Effector memory CD8-positive, alpha-beta T cell (primary cell): ENCODE data around the gene FLNB.

Experiments used
- ATAC-seq: fragments of 150-1000 bp; cut with Tn5 transposase; replicated peaks from 2 replicates; pipeline ENCODE4 v1.10.0; 2021; ENCODE audit warnings: mild to moderate bottlenecking, moderate library complexity
- DNase-seq, 3 experiments: peaks; one replicate each; pipeline ENCODE4 v3.0.0; 2021
- H3K27ac Mint-ChIP-seq, 2 donors: one replicate each; pipeline ENCODE4 v1.8.0; 2022; ENCODE audit warnings: mild to moderate bottlenecking in 2 of 2, mixed read lengths in 2 of 2, moderate library complexity in 2 of 2
- H3K27me3 Mint-ChIP-seq, 2 donors: one replicate each; pipeline ENCODE4 v1.8.0; 2022; ENCODE audit warnings: mixed read lengths in 2 of 2
- H3K36me3 Mint-ChIP-seq: one replicate; pipeline ENCODE4 v1.8.0; 2022; ENCODE audit warnings: mild to moderate bottlenecking, moderate library complexity, mixed read lengths; ENCODE audit not compliant: insufficient read depth
- H3K4me1 Mint-ChIP-seq, 2 donors: one replicate each; pipeline ENCODE4 v1.8.0; 2022; ENCODE audit warnings: low read depth in 2 of 2, mixed read lengths in 2 of 2
- H3K4me3 Mint-ChIP-seq, 2 donors: one replicate each; pipeline ENCODE4 v1.8.0; 2022; ENCODE audit warnings: mild to moderate bottlenecking in 2 of 2, mixed read lengths in 2 of 2, moderate library complexity in 2 of 2
- H3K9me3 Mint-ChIP-seq, 2 donors: one replicate each; pipeline ENCODE4 v1.8.0; 2022; ENCODE audit warnings: mixed read lengths in 2 of 2

The FLNB gene

DNA sequence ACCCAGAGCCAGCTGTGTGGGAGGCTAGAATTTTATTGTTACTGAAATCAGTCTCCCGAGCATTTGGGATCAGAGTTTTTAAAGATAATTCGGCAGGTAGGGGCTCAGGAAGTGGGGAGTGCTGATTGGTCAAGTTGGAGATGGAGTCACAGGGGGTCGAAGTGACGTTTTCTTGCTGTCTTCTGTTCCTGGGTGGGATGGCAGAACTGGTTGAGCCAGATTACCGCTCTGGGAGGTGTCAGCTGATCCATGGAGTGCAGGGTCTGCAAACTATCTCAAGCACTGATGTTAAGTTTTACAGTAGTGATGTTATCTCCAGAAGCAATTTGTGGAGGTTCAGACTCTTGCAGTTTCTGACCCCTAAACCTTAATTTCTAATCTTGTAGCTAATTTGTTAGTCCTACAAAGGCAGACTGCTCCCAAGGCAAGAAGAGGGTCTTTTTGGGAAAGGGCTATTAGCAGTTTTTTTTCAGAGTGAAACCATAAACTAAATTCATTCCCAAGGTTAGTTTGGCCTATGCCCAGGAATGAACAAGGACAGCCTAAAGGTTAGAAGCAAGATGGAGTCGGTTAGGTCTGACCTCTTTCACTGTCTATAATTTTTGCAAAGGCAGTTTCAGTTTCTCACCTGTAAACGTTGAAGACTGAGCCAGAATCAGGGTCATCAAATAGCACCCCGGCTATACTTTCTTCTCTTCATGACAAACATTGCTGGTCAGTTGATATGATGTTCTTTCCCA is 28.2 kb downstream of the FLNB start:
- Mint-ChIP-seq H3K4me1 (peaks cover 21 to 31% of the 10 kb centered on the region in 2 donors), H3K27me3 (no peaks in the 10 kb centered on the region), H3K27ac (peak overlapping the region; percentile 93 to 95), H3K36me3 (no peaks in the 10 kb centered on the region), H3K9me3 (no peaks in the 10 kb centered on the region), H3K4me3 (no peak overlapping the region)
- ATAC-seq (no peak), DNase-seq (no peak)

DNA sequence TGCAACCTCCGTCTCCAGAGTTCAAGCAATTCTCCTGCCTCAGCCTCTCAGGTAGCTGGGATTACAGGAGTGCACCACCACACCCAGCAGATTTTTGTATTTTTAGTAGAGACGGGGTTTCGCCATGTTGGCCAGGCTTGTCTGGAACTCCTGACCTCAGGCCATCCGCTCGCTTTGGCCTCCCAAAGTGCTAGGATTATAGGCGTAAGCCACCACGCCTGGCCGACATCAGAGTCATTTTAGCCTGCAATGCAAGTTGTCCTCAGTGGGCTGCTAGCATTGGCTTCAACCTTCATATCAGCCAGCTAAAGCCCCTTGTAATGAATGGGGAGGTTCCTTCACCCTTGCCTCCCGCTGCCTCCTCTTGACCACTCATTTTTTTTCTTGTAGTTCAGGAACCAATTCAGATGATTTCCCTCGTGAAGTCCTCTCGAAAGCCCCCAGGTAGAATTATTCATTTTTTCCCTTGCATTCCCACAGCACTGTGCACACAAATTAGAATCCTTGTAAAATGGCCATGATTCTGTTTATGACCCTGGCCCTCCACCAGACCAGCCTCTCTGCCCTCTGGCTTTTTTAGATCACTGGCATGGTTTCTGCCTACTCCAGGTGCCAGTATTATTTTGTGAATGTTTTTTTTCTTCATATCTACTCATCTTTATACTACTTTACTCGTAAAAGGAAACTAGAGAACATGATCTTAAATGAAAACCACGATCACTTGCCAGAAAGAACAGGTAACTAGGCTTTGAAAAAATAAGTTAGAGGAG is 29.1 kb downstream of the FLNB start:
- ATAC-seq (no peak), DNase-seq (no peak)
- Mint-ChIP-seq H3K27ac (peak overlapping the region; percentile 92 to 93), H3K4me1 (peaks cover 21 to 34% of the 10 kb centered on the region in 2 donors), H3K4me3 (peak overlapping the region in 1 of 2 donors; percentile 42), H3K9me3 (no peaks in the 10 kb centered on the region), H3K36me3 (no peaks in the 10 kb centered on the region), H3K27me3 (no peaks in the 10 kb centered on the region)

DNA sequence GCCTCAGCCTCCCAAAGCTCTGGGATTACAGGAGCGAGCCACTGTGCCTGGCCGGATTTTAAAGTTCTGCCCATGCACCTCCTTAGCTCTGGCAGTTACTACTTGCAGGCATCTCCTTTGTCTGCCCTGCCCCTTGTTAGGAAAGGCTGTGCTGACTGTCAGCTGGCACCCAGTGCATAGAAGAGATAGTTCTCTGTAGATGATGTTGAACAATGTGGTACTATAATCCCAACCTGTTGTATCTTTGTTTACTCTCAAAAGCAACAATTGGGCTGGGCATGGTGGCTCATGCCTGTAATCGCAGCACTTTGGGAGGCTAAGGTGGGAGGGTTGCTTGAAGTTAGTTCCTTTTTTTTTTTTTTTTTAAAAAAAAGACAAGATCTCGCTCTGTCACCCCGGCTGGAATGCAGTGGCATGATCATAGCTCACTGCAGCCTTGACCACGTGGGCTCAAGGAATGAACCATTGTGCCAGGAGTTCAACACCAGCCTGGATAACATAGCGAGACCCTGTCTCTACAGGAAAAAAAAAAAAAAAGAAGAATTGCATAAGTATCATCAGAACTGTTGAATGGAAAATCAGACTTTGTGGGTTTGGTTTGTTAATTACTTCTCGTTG is 30.6 kb downstream of the FLNB start:
- no peaks in the 10 kb centered on the region for H3K9me3 Mint-ChIP-seq
- H3K36me3 Mint-ChIP-seq: no peaks in the 10 kb centered on the region
- peaks cover 21 to 38% of the 10 kb centered on the region in 2 donors for H3K4me1 Mint-ChIP-seq
- H3K4me3 Mint-ChIP-seq: no peak overlapping the region
- H3K27me3 Mint-ChIP-seq: no peaks in the 10 kb centered on the region
- no peak overlapping the region for H3K27ac Mint-ChIP-seq
- DNase-seq: no peak
- no peak for ATAC-seq

DNA sequence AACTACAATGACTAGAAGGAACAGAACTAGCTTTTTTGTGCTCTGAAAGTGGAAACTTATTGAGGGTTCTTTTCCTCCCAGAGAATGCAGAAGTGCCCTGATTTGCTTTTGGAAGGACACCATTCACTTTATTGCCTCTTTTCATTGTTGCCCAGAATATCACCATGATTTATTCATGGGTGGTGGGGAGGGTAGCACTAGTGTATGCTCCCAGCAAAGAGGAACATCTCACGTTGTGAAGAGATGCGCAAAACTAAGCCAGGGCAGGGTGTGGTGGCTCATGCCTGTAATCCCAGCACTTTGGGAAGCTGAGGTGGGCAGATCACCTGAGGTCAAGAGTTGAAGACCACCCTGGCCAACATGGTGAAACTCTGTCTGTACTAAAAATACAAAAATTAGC is 31.4 kb downstream of the FLNB start:
- H3K4me3 Mint-ChIP-seq: no peak overlapping the region
- H3K4me1 Mint-ChIP-seq: peaks cover 21 to 35% of the 10 kb centered on the region in 2 donors
- no peak overlapping the region for H3K27ac Mint-ChIP-seq

DNA sequence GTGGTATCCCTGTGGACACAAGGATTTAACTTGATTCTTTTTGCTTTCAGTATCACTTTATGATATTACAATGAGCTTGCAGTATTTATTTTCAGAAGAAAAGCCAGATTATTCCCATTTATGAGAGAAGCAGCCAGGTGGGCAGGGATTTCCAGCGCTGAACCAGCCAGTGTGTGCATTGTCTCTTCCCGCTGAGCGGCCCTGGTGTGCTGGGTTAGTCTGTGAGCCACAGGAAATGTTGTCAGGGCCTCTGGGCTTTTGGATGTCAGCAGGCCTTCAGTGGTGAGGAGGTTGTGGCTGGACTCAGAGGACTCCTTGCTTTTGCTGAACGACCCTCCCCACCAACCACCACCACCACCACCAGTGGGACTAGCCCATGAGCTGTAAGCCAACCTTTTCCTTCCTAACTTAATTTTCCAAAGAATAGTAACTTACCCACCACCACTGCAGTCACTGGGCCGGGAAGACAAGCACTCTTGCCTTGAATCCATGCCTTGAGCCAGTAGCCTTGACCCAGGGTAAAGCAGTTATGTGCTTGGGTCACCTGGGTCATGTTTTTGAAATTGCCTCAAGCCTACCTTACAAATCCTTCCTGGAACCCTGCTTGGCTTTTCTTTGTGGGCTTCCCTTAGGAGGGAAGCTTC is 33.1 kb downstream of the FLNB start:
- Mint-ChIP-seq H3K9me3 (no peaks in the 10 kb centered on the region), H3K27me3 (no peaks in the 10 kb centered on the region), H3K36me3 (peaks cover 4% of the 10 kb centered on the region), H3K27ac (peak overlapping the region in 1 of 2 donors; percentile 81), H3K4me1 (peaks cover 4 to 21% of the 10 kb centered on the region in 2 donors), H3K4me3 (peak overlapping the region in 1 of 2 donors; percentile 57)
- ATAC-seq (peak; percentile 33), DNase-seq (no peak)

More for the DNA sequence above, 31.4 kb downstream of the FLNB start:
- Mint-ChIP-seq H3K9me3 (no peaks in the 10 kb centered on the region), H3K27me3 (no peaks in the 10 kb centered on the region), H3K36me3 (no peaks in the 10 kb centered on the region)
- ATAC-seq (no peak), DNase-seq (no peak)

DNA sequence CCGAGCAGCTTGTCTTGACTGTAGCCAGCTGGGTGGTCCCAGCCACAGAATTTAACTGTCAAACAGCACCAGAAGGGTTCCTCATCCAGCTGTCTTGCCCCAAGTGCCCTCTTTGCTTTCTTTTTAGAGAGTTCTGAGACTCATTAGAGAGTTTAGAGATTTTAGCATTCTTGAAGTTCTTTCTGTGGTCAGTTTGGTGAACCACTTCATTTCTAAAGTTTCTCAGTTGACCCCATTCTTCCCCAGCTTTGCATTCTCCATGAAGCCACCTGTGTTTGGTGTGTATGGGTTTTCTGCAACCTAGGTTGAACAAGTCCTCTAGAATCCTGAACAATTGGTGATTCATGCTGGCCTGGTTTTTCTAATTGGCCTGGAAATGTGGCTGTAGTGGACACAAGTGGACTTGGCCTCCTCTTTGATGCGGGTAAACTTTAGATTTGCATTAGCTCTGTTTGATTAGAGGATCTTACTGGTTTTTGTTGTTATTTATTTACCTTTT is 33.7 kb downstream of the FLNB start:
- Mint-ChIP-seq H3K27me3 (no peaks in the 10 kb centered on the region), H3K4me3 (peak overlapping the region in 1 of 2 donors; percentile 57), H3K4me1 (peaks cover 3 to 20% of the 10 kb centered on the region in 2 donors), H3K27ac (peak overlapping the region in 1 of 2 donors; percentile 81), H3K36me3 (peaks cover 4% of the 10 kb centered on the region), H3K9me3 (no peaks in the 10 kb centered on the region)
- ATAC-seq (peak; percentile 85), DNase-seq (no peak)

DNA sequence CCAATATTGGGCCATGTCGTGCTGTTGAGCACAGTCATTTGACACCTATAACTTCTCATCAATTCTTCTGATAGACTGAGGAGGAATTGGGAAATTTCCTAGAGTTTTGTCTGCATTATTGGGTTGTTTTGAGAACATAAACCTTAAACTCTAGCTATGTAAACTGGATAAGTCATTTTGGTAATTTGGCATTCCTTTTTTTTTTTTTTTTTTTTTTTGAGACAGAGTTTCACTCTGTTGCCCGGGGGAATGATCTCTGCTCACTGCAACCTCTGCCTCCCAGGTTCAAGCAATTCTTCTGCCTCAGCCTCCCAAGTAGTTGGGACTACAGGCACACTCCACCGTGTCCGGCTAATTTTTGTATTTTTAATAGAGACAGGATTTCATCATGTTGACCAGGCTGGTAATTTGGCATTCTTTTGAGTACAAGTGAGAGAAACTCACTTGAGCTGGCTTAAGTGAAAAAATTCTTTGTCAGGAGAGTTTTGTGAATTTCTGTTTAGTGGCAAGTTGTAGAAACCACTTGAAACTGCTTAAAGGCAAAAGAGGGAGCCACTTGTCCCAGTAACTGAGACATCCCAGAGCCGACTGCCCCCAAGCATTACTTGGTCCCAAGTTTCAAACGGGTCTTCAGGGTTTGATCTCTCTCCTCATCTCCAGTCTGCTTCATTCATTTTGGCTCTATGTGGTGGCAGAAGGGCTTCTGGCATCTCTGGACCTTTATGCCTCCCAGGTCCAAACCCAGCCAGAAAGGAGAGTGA is 34.9 kb downstream of the FLNB start:
- ATAC-seq (no peak), DNase-seq (no peak)
- Mint-ChIP-seq H3K4me3 (no peak overlapping the region), H3K9me3 (no peaks in the 10 kb centered on the region), H3K27ac (peak overlapping the region in 1 of 2 donors; percentile 81), H3K36me3 (peaks cover 4% of the 10 kb centered on the region), H3K4me1 (peaks cover 4 to 16% of the 10 kb centered on the region in 2 donors), H3K27me3 (no peaks in the 10 kb centered on the region)

DNA sequence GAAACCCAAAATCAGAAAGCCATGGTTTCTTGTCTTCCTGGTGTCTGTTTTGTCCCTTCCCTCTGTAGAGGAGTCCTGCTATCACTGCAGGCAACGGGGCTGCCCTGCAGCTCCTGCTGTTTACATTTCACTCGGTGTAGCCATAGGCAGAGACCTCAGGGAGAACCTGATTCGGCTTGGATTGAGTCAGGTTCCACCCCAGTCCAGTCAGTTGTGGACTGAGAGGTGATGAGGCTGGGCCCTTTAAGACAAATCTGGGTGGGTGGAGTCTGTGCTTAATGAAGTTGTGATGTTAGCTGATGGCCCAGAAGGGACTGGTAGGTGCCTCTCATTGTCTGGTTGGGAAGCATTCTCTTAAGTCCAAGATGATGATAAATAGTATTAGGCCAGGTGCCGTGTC is 35.7 kb downstream of the FLNB start:
- Mint-ChIP-seq H3K4me3 (no peak overlapping the region), H3K27ac (peak overlapping the region; percentile 41 to 77), H3K27me3 (no peaks in the 10 kb centered on the region), H3K36me3 (peaks cover 4% of the 10 kb centered on the region), H3K4me1 (peaks cover 4 to 16% of the 10 kb centered on the region in 2 donors), H3K9me3 (no peaks in the 10 kb centered on the region)
- ATAC-seq (no peak), DNase-seq (no peak)

DNA sequence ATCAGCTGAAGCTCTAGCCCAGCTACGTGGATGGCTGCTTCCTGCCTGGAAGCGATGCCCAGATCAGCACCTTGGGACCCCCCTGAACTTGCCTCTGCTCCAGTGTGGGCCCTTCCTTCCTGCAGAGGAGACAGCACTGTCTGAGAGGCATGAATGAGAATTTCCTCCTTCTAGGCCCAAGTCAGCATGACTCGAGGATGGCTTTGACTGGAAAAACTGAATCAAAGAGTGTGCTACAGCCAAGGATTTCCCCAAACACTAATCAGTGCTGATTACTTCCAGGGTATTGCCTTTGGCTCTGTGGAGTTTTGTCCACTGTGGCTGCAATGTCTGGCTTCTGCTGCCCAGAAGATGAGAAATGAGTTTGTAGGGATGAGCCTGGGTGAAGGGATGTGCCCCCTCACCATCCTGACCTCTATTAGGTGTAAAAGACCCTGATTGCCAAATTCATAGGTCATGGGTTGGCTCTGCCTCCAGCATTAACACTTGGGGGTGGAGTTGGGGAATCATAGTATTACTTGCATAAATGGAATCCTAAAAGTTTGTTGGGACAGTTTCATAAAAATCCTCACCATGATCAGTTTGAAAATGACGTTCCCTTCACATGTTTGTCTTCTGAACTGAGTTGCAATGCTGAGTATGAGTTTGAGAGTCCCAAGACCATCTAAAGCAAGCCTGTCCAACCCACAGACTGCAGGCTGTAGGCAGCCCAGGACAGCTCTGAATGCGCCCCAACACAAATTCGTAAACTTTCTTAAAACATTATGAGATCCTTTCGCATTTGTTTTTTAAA is 36.7 kb downstream of the FLNB start:
- Mint-ChIP-seq H3K27ac (peak overlapping the region in 1 of 2 donors; percentile 32), H3K36me3 (peaks cover 4% of the 10 kb centered on the region), H3K4me1 (peaks cover 4 to 16% of the 10 kb centered on the region in 2 donors), H3K4me3 (no peak overlapping the region), H3K27me3 (no peaks in the 10 kb centered on the region), H3K9me3 (no peaks in the 10 kb centered on the region)
- no peak for DNase-seq
- ATAC-seq: no peak

DNA sequence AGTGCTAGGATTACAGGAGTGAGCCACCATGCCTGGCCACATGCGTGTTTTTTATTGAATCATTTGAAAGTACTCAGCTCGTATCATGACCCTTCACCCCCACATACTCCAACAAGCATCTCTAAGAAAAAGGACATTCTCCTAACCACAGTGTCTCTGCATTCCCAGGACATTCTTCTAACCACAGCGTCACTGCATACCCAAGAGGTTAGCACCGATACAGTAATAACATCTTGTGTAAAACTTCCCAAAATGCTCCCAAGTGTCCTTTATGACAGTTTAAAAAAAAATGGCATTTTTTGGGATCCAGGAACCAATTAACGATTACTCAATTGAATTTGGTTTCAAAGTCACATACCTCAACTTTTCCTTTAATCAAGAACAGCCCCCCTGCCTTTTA is 39.6 kb downstream of the FLNB start:
- no peaks in the 10 kb centered on the region for H3K27me3 Mint-ChIP-seq
- DNase-seq (no peak), ATAC-seq (no peak)
- no peak overlapping the region for H3K27ac Mint-ChIP-seq
- peaks cover 4% of the 10 kb centered on the region in 2 donors for H3K4me1 Mint-ChIP-seq
- H3K4me3 Mint-ChIP-seq: no peak overlapping the region
- H3K36me3 Mint-ChIP-seq: peaks cover 4% of the 10 kb centered on the region
- H3K9me3 Mint-ChIP-seq: no peaks in the 10 kb centered on the region

DNA sequence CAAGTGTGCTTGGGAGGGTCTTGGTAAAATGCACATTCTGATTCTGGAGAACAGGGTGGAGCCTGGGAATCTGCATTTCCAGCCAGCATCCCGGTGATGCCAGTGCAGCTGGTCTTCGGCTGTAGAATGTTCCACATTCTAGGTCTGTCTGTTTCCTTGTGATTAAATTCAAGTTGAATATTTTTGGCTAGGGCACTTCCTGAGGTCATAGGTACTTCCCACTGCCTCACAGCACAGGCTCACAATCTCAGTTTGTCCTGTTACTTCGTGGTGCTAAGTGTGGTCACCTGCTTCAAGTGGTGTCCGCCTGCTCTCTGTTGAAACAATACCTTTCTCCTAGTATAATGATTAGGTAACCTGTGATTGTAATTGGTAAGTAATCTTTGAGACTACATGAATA is 40.1 kb downstream of the FLNB start:
- H3K9me3 Mint-ChIP-seq: no peaks in the 10 kb centered on the region
- no peak for ATAC-seq
- H3K27me3 Mint-ChIP-seq: no peaks in the 10 kb centered on the region
- H3K36me3 Mint-ChIP-seq: peaks cover 4% of the 10 kb centered on the region
- H3K4me1 Mint-ChIP-seq: peaks cover 4% of the 10 kb centered on the region in 2 donors
- H3K27ac Mint-ChIP-seq: no peak overlapping the region
- no peak overlapping the region for H3K4me3 Mint-ChIP-seq
- no peak for DNase-seq

DNA sequence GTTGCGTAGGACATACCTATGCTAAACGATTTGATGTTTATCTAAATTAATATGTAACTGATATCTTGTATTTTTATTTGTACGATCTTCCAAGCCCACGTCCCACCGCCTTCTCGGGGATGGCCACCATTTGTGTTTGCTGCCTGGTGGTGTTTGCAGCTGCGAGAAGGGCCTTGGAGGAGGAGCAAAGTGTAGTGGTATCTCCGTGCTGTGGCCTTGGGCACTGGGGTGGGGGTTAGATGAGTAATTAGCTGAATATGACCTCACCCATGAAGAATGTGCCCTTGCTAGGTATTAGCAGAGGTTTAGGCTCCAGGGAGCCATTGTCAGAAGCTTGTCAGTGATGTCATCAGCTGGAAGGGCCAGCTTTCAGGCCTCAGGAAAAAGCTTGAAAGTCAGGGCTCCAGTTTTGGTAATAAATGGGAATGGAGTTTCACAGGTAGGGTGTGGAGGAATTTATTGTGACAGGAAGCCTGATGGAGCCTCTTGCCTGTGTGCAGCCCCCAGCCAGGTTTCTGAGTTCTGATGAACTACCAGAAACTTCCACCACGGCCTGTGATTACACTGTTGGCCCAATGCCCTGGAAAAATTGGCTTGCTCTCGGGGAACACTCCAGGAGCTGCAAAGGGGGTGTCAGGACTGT is 41.0 kb downstream of the FLNB start:
- H3K4me1 Mint-ChIP-seq: peaks cover 4% of the 10 kb centered on the region in 2 donors
- no peak overlapping the region for H3K27ac Mint-ChIP-seq
- DNase-seq: no peak
- no peak for ATAC-seq
- H3K36me3 Mint-ChIP-seq: peaks cover 4% of the 10 kb centered on the region
- no peaks in the 10 kb centered on the region for H3K9me3 Mint-ChIP-seq
- H3K4me3 Mint-ChIP-seq: no peak overlapping the region
- no peaks in the 10 kb centered on the region for H3K27me3 Mint-ChIP-seq
